ENCODE measurements around the gene RGS19.

RGS19 gene

GRCh38 chr20:64071341-64072332 lies 7.7 kb downstream of the RGS19 start:
- Histone ChIP-seq H3K79me1 (ENCODE audit: low read depth, low read length) (peaks cover 2% of the 10 kb centered on the region), H3K9ac (ENCODE audit: low read depth, low read length, poor library complexity) (peak overlapping the region; percentile 77), H3K4me1 (ENCODE audit: control insufficient read depth in 2 of 2, insufficient read depth in 1 of 2, low read depth in 1 of 2, low read length in 2 of 2) (peaks cover 0 to 2% of the 10 kb centered on the region in 2 donors), H2BK5ac (ENCODE audit: low read length) (no peak overlapping the region), H3K14ac (ENCODE audit: low read length) (peak overlapping the region; percentile 21), H3K18ac (ENCODE audit: low read length) (no peak overlapping the region), H3K27me3 (ENCODE audit: control insufficient read depth in 3 of 3, insufficient read depth in 3 of 3, low read depth in 1 of 3, low read length in 3 of 3) (no peaks in the 10 kb centered on the region), H3K4me2 (ENCODE audit: insufficient read depth, low read length, poor library complexity, severe bottlenecking) (no peak overlapping the region), H3K9me3 (replicated peaks in 1 of 2; ENCODE audit: control insufficient read depth in 2 of 2, insufficient read depth in 1 of 2, low read depth in 1 of 2, low read length in 2 of 2) (no peaks in the 10 kb centered on the region), H3K27ac (replicated peaks; ENCODE audit: low read length) (no peak overlapping the region), H3K36me3 (replicated peaks in 1 of 2; ENCODE audit: control insufficient read depth in 2 of 2, insufficient read depth in 2 of 2, low read length in 2 of 2) (peaks cover 16 to 20% of the 10 kb centered on the region in 2 donors), H2BK15ac (ENCODE audit: low read length) (no peak overlapping the region), H2AFZ (ENCODE audit: low read length) (no peak overlapping the region), H2BK120ac (ENCODE audit: low read depth, low read length) (no peak overlapping the region), H3K4ac (ENCODE audit: low read length) (no peak overlapping the region), H3K4me3 (ENCODE audit: low read length in 2 of 2) (no peak overlapping the region), H3K23ac (ENCODE audit: low read depth, low read length, poor library complexity) (peak overlapping the region; percentile 55), H2BK12ac (ENCODE audit: low read length) (no peak overlapping the region), H2AK5ac (ENCODE audit: low read depth, low read length) (no peak overlapping the region), H4K8ac (ENCODE audit: low read depth, low read length) (no peak overlapping the region), H4K91ac (ENCODE audit: low read depth, low read length, poor library complexity) (no peak overlapping the region)
- no peak for DNase-seq (ENCODE audit: low spot score)
- no CpG with 5 or more reads among the region's 30 CpGs for WGBS, 2 donors (ENCODE audit: extremely low coverage in 2 of 2, insufficient read length in 2 of 2, insufficient replicate concordance in 1 of 2)

DNA sequence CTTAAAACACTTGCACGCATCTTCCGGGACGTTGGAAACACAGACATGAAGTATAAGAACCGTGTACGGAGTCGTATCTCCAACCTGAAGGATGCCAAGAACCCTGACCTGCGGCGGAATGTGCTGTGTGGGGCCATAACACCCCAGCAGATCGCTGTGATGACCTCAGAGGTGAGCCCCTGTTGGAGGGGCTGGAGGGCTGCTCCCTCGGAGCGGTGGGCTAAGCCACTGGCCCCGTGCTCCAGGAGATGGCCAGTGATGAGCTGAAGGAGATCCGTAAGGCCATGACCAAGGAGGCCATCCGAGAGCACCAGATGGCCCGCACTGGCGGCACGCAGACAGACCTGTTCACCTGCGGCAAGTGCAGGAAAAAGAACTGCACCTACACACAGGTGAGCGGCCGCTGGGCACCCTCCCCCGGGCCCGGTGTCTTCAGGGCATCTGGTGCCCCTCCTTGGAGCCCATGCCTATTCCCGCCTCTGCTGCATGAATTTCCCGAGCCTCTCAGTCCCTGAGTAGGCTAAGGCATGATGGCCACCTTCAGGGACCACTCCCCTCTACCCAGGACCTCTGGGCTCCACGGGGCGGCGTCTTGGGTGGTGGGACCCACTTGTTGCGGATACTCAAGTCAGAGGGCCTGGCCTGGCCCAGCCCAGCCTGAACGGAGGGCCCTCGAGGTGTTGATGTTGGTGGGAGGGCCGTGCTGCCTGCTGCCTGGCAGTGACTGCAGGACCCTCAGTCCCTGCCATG lies 8.9 kb downstream of the RGS19 start:
- H3K4me3 ChIP-seq (ENCODE audit: low read length in 2 of 2): peak overlapping the region in 1 of 2 donors; percentile 6
- peaks cover 14 to 20% of the 10 kb centered on the region in 2 donors for H3K36me3 ChIP-seq (replicated peaks in 1 of 2; ENCODE audit: control insufficient read depth in 2 of 2, insufficient read depth in 2 of 2, low read length in 2 of 2)
- peak overlapping the region; percentile 18 for H3K18ac ChIP-seq (ENCODE audit: low read length)
- H3K14ac ChIP-seq (ENCODE audit: low read length): peak overlapping the region; percentile 82
- no peak overlapping the region for H4K8ac ChIP-seq (ENCODE audit: low read depth, low read length)
- H2BK12ac ChIP-seq (ENCODE audit: low read length): peak overlapping the region; percentile 50
- no peak overlapping the region for H2BK120ac ChIP-seq (ENCODE audit: low read depth, low read length)
- H2BK5ac ChIP-seq (ENCODE audit: low read length): peak overlapping the region; percentile 39
- no peak overlapping the region for H3K4me2 ChIP-seq (ENCODE audit: insufficient read depth, low read length, poor library complexity, severe bottlenecking)
- peak overlapping the region; percentile 25 for H3K23ac ChIP-seq (ENCODE audit: low read depth, low read length, poor library complexity)
- peaks cover 2 to 4% of the 10 kb centered on the region in 2 donors for H3K4me1 ChIP-seq (ENCODE audit: control insufficient read depth in 2 of 2, insufficient read depth in 1 of 2, low read depth in 1 of 2, low read length in 2 of 2)
- H3K9me3 ChIP-seq (replicated peaks in 1 of 2; ENCODE audit: control insufficient read depth in 2 of 2, insufficient read depth in 1 of 2, low read depth in 1 of 2, low read length in 2 of 2): no peaks in the 10 kb centered on the region
- WGBS, 2 donors (ENCODE audit: extremely low coverage in 2 of 2, insufficient read length in 2 of 2, insufficient replicate concordance in 1 of 2): no CpG with 5 or more reads among the region's 31 CpGs
- H2AK5ac ChIP-seq (ENCODE audit: low read depth, low read length): peak overlapping the region; percentile 0
- no peak for DNase-seq (ENCODE audit: low spot score)
- no peak overlapping the region for H2BK15ac ChIP-seq (ENCODE audit: low read length)
- H2AFZ ChIP-seq (ENCODE audit: low read length): no peak overlapping the region
- peaks cover 2% of the 10 kb centered on the region for H3K79me1 ChIP-seq (ENCODE audit: low read depth, low read length)
- H3K27ac ChIP-seq (replicated peaks; ENCODE audit: low read length): no peak overlapping the region
- H3K27me3 ChIP-seq (ENCODE audit: control insufficient read depth in 3 of 3, insufficient read depth in 3 of 3, low read depth in 1 of 3, low read length in 3 of 3): no peaks in the 10 kb centered on the region
- no peak overlapping the region for H3K4ac ChIP-seq (ENCODE audit: low read length)
- no peak overlapping the region for H4K91ac ChIP-seq (ENCODE audit: low read depth, low read length, poor library complexity)
- no peak overlapping the region for H3K9ac ChIP-seq (ENCODE audit: low read depth, low read length, poor library complexity)

- no peaks in the 10 kb centered on the region for H3K9me3 ChIP-seq (replicated peaks in 1 of 2; ENCODE audit: control insufficient read depth in 2 of 2, insufficient read depth in 1 of 2, low read depth in 1 of 2, low read length in 2 of 2)
- H3K4me1 ChIP-seq (ENCODE audit: control insufficient read depth in 2 of 2, insufficient read depth in 1 of 2, low read depth in 1 of 2, low read length in 2 of 2): peaks cover 4 to 6% of the 10 kb centered on the region in 2 donors
- no peak overlapping the region for H4K91ac ChIP-seq (ENCODE audit: low read depth, low read length, poor library complexity)
- no peak overlapping the region for H3K27ac ChIP-seq (replicated peaks; ENCODE audit: low read length)
- peaks cover 14 to 20% of the 10 kb centered on the region in 2 donors for H3K36me3 ChIP-seq (replicated peaks in 1 of 2; ENCODE audit: control insufficient read depth in 2 of 2, insufficient read depth in 2 of 2, low read length in 2 of 2)
- no peak overlapping the region for H2BK12ac ChIP-seq (ENCODE audit: low read length)
- peak overlapping the region; percentile 87 for H2BK5ac ChIP-seq (ENCODE audit: low read length)
- H3K23ac ChIP-seq (ENCODE audit: low read depth, low read length, poor library complexity): peak overlapping the region; percentile 67
- H3K4me2 ChIP-seq (ENCODE audit: insufficient read depth, low read length, poor library complexity, severe bottlenecking): no peak overlapping the region
- H3K9ac ChIP-seq (ENCODE audit: low read depth, low read length, poor library complexity): no peak overlapping the region
- H3K4me3 ChIP-seq (ENCODE audit: low read length in 2 of 2): no peak overlapping the region
- peak; percentile 67 for DNase-seq (ENCODE audit: low spot score)
- H2AFZ ChIP-seq (ENCODE audit: low read length): no peak overlapping the region
- H3K27me3 ChIP-seq (ENCODE audit: control insufficient read depth in 3 of 3, insufficient read depth in 3 of 3, low read depth in 1 of 3, low read length in 3 of 3): no peaks in the 10 kb centered on the region
- WGBS, 2 donors (ENCODE audit: extremely low coverage in 2 of 2, insufficient read length in 2 of 2, insufficient replicate concordance in 1 of 2): no CpG with 5 or more reads among the region's 14 CpGs
- H3K4ac ChIP-seq (ENCODE audit: low read length): no peak overlapping the region
- H3K18ac ChIP-seq (ENCODE audit: low read length): peak overlapping the region; percentile 71
- peak overlapping the region; percentile 32 for H2AK5ac ChIP-seq (ENCODE audit: low read depth, low read length)
- peak overlapping the region; percentile 72 for H2BK120ac ChIP-seq (ENCODE audit: low read depth, low read length)
- H3K79me1 ChIP-seq (ENCODE audit: low read depth, low read length): peaks cover 2% of the 10 kb centered on the region
- no peak overlapping the region for H3K14ac ChIP-seq (ENCODE audit: low read length)
- no peak overlapping the region for H4K8ac ChIP-seq (ENCODE audit: low read depth, low read length)
- no peak overlapping the region for H2BK15ac ChIP-seq (ENCODE audit: low read length)
Observed at GRCh38 chr20:64069614-64070243, 9.6 kb downstream of the RGS19 start.
